Activated CD4-positive, alpha-beta T cell treated with anti-CD3 and anti-CD28 coated beads, Interleukin-2, amount 50 U/mL, for 4 hours (primary cell): Measurements from ENCODE around the gene FLACC1.
"Not testable (repeated sequence)": the region's sequence is repeated elsewhere in the genome, so short reads cannot be mapped to it uniquely, and the experiment has no call there.

Experiments
- DNase-seq, 2 experiments: peaks; one replicate each; pipeline ENCODE4 v3.0.0-alpha.2; 2020

The FLACC1 gene

DNA sequence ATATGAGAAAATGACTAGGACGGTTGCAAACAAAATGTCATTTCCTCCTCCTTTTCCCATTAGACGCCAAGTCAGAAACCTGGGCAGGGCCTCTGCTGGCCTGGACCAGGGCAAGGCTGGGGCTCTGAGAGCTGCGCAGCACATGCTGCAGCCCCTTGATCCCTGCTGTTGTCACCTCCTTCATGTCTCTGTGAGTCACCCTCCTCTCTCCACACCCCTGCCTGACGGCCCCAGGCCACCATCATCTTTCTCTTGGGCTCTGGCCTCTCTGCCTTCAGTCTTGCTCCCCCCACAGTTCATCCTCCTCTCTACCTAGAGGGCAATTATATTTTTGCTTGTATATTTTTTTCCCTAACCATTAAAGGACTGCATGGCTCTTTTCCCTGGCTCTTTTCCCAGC is 10.0 kb downstream of the FLACC1 start:
- no peak for DNase-seq

DNA sequence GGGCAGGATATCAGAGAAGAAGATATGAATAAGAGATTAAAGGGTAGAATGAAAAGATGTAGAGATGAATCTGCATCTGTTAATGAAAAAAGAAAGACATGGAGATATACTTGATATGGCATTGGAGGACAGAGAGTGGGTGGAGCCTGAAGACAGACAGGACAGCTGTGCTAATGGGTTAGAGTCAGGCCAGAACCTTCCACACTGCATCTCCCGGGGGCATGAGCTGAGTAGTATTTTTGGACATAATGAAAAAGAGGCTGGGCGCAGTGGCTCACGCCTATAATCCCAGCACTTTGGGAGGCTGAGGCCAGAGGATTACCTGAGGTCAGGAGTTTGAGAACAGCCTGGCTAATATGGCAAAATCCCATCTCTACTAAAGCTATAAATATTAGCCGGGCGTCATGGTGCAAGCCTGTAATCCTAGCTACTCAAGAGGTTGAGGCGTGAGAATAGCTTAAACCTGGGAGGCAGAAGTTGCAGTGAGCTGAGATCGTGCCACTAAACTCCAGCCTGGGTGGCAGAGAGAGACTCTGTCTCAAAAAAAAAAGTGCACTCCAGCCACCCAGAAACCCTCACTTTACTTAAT is 11.4 kb downstream of the FLACC1 start:
- no peak for DNase-seq

DNA sequence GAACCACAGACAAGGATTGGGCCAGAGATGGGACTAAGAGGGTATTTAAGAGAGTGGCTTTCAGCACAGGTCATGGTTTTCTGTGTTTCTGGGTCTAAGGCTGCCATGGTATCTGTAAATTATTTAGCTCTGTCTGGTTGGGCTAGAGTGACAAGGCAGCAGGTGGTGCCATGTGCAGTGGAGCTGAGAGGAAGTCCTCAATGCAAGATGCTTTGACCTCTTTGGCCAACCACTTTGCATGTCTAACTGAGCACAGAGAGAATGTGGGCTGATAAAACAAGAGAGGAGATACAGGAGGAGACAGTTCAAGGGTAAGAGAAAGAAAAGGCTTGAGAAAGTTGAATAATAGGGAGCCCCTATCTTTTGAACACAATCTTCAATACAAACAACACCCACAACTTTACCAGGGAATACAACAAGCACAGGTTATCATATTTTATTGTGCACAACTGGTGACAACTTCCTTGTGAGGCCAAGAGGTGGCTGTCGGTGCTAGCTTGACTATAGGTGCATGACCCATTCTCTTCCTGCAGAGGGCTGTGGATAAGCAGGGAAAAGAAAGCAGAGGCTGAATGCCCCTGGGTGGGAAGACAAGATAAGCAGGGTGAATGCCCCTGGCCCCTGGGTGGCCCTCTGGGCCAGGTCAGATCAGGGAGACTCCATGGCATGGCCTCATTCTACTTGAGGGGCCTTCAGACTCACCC is 12.3 kb downstream of the FLACC1 start:
- no peak for DNase-seq

DNA sequence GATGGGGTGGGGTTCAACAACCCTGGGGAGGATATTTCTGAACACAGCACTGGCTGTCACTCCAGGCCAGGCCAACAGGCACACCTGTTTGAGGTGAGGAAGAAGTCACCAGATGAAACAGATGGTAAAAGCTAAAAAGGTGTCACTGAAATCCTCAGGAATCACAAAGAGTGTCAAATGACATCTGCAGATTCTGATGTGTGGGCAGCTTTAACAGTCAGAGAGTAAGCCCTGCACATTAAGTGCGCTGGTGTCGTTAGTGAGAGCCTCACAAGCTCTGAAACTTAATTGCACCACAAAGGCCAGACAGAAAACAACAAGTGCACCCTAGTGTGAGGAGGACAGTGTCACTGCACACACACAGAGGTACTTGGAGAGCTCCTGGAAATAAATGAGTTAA is 13.6 kb downstream of the FLACC1 start:
- DNase-seq, result no peak

DNA sequence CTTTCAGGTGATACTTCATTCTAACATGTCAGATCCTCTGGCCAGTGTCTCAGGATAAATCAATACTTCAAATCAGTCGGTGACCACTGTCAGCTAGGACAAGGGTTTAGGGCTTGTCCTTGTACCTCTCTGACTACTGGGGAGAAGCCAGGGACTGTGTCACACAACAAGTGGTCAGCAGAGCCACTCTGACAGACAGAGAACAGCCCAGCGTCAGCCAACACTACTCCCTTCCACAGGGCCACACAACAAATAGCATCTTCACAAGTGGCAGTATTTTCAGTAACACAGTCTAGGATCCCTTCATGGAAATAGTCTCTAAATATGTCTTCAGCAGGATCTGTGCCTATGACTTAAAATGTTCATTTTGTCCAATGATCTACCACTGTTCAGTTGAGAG is 14.2 kb downstream of the FLACC1 start:
- DNase-seq, result no peak

DNA sequence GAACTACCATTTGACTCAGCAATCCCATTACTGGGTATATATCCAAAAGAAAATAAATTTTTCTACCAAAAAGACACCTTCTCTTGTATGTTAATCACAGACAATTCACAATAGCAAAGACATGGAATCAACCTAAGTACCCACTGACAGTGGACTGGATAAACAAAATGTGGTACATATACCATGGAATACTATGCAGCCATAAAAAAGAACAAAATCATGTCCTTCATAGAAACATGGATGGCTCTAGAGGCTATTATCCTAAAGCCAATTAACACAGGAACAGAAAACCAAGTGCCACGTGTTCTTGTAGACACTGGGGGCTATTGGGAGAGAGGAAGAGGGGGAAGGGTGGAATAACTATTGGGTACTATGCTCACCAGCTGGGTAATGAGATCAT is 27.7 kb downstream of the FLACC1 start:
- DNase-seq, result no peak

DNA sequence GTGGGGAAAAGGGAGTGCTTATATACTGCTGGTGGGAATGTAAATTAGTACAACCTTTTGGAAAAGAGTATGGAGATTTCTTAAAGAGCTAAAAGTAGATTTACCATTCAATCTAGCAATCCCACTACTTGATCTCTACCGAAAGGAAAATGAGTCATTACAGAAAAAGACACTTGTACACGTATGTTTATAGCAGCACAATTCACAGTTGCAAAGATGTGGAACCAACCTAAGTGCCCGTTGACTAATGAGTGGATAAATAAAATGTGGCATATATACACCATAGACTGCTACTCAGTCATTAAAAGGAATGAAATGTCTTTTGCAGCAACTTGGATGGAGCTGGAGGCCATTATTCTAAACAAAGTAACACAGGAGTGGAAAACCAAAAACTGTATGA is 29.5 kb downstream of the FLACC1 start:
- no peak for DNase-seq

DNA sequence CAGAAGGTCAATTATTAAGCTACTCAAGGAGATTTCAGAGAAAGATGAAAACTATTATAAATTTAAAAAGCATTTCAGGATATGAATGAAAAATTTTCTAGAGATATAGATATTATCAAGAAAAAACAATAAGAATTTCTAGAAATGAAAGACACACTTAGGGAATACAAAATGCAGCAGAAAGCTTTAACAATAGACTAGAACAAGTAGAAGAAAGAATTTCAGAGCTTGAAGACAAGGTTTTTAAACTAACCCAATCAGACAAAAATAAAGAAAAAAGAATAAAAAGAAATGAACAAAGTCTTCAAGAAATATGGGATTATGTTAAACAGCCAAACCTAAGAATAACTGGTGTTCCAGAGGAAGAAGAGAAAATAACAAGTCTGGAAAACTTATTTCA is 34.4 kb downstream of the FLACC1 start:
- DNase-seq, result no peak

DNA sequence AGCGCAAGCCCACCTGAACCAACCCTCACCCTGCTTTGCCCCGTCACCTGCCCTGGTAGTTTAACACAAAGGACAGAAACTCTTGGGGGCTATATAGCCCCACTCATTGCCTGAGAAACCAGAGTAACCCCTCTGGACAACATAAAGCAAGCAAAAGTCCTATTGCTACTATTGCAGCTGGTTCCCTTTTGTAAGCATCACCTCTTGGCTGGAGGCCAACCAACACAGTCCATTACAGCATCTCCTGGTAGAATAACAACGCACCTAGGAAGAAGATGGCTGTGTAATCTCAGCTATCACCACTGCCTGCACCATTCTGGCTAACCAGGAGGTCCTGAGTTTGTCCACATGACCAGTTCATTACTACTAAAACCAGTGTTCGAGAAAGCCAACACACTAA is 36.4 kb downstream of the FLACC1 start:
- no peak for DNase-seq

DNA sequence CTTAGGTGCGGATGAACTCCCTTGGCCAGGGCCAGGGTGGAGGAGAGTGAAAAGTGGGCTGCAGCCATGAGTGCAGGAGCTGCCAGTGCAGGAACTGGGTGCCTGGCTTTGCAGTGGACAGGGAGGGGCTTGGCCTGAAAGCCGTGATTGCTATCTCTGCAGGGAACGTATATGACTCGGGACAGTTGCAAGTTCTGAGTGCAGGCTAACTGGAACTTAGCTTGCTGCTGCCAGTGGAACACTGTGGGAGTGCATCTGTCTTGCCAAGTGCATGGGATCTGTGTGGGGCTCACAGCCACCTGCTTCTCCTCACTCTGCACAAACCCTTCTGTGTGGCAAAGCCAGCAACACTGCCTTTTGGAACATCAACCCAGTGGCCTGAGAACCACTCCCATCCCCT is 36.9 kb downstream of the FLACC1 start:
- no peak for DNase-seq

DNA sequence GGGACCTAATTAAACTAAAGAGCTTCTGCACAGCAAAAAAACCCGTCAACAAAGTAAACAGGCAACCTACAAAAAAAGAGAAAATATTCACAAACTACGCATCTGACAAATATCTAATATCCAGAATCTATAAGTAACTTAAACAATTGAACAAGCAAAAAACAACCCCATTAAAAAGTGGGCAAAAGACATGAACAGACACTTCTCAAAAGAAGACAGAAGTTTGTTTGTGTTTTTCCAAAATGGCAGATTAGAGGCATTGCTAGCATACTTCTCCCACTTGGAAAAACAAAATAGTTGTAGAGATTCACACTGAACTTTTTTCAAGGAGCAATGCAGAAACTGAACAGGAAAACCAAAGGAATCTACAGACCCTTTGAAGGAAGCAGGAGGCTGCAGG is 37.6 kb downstream of the FLACC1 start:
- no peak for DNase-seq

DNA sequence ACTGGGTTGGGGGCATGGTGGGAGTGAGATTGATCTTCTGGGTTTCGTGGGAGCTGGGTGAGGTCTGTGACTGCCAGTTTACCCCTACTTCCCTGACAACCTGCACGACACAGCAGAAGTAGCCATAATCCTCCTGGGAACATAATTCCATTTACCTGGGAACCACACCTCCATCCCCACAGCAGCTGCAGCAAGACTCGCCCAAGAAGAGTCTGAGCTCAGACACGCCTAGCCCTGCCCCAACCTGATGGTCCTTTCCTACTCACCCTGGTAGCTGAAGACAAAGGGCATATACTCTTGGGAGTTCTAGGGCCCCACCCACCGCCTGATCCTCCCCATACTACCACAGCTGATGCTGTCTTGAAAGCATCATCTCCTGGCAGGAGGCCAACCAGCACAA is 43.8 kb downstream of the FLACC1 start:
- no peak for DNase-seq

DNA sequence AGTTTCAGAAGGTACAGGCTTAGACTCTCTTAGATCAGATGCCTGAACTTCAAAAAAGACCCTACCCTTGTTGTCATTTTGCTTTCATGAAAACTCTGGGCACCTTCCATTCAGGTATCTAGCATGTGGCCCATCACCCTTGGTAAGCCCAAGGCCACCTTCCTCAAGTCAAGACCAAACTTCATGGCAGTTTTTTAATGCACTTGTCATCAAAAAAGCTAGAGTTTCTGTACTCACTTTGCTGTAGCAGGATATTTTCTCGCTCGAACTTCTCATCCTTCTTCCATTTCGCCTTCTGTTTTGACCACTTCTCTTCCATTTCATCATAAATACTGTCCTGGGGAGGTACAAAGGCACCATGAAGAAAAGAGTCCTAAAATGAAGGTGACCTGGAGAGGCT is 48.2 kb downstream of the FLACC1 start:
- no peak for DNase-seq

DNA sequence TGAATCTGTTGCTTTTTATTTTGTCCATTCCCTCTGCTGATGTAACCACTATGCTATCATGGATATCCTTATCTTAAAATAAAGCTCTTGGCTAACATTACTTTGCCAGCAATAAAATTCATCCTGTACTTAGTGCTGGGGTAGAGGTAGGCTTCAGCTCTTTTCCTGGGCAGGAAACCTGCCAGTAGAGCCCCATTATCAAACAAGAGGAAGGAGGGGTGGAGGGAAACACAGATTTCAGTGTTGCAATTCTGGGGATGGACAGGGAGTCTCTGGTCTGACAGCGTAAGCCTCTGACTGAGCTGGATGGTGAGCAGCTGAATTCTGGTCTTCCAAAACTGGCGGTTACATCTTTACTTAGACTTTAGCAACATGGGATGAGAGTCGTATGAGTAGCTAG is 49.3 kb downstream of the FLACC1 start:
- no peak for DNase-seq

DNA sequence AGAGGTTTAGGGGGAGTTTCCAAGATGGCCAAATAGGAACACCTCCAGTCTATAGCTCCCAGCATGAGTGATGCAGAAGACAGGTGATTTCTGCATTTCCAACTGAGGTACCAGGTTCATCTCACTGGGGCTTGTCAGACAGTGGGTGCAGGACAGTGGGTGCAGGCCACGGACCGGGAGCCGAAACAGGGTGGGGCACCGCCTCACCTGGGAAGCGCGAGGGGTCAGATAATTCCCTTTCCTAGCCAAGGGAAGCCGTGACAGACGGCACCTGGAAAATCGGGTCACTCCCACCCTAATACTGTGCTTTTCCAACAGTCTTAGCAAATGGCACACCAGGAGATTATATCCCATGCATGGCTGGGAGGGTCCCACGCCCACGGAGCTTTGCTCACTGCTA is 57.2 kb downstream of the FLACC1 start:
- not testable (repeated sequence) for DNase-seq

DNA sequence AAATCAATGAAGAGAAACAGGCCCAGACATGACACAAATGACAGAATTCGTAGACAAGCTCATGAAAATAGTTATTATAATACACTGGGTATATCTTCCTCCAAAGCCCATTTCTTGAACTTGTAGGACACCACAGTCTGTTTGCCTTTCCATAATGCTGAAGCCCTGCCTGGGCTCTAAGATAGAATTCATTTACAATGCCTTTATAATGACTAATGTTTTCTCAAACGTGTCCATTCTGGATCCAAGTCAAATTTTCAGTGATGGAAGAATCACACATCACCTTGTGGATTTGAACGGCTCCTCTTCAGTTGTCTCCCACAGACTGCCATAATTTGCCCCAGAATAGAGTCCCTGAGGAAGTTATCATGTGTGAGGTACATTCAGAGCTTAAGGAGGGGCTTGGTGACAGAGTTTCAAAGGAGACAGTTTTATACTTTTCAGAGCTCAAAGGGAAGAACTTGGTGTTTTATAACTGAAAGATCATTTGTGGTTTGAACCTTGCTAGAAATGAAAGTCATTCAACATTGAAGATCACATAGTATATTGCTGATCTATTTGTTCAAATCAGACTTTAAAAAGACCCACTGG is 58.6 kb downstream of the FLACC1 start:
- DNase-seq, result no peak

DNA sequence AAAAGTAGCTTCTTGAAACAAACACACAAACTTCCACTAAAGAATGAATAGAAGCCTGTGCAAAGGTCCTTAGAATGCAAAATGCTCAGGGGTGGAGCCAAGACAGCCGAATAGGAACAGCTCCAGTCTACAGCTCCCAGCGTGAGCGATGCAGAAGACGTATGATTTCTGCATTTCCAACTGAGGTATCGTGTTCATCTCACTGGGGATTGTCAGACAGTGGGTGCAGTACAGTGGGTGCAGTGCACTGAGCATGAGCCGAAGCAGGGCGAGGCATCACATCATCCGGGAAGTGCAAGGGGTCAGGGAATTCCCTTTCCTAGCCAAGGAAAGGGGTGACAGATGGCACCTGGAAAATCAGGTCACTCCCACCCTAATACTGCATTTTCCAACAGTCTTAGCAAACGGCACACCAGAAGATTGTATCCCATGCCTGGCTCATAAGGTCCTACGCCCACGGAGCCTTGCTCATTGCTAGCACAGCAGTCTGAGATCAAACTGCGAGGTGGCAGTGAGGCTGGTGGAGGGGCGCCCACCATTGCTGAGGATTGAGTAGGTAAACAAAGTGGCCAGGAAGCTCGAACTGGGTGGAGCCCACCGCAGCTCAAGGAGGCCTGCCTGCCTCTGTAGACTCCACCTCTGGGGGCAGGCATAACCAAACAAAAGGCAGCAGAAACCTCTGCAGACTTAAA is 66.5 kb downstream of the FLACC1 start:
- not testable (repeated sequence) for DNase-seq

DNA sequence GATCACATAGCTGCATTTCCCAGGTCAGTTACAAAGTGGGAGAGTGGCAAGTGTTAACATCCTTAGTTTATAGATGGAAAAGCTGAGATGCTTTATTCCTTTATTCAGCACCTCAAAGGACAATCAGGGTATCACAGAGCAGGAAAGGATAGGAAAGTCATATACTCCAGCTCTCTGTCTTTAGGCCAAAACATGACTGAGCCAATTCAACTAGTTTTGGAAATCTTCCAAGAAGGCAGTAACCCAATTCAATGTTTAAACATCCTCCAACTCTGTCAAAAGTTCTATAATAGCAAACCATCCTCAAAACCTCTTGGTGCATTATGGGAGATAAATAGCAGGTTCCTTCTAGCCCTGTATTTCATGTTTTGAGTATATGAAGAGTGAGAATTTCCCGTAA is 71.6 kb downstream of the FLACC1 start:
- no peak for DNase-seq

DNA sequence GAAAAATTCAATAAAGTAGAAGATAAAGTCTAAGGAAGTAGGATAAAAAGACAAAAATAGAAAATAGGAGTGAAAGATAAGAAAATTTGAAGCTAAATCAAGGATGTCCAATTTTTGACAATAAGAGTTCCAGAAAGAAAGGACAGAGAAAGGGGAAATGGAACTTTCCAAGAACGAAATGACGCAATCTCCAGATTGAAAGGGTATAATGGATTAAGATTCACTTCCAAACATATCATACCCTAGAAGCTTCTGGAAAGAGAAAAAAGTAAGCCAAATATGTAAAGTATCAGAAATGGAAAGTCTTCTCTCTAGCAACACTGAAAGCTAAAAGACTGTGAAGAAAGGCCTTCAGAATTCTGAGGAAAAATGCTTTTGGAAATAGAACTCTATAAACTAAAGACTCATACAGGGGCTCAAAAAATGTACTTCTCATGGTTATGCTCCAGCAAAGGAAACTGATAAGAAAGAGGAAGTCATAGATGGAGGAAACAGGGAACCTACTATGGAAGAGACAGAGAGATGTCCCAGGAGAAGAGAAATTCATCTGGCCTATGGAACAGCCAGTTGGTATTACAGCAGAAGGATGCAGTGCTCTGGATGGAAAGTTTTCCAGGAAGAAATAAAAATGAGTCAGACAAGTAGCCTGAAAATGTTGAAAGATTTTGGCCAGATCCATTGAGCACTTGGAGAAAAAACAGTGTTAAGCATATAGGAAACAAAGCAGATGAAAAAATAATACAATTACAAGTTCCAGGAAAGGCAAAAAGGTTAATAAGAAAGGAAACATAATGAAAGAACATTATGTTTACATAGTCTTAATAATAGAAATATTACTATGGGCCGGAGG is 76.7 kb downstream of the FLACC1 start:
- DNase-seq, result no peak

DNA sequence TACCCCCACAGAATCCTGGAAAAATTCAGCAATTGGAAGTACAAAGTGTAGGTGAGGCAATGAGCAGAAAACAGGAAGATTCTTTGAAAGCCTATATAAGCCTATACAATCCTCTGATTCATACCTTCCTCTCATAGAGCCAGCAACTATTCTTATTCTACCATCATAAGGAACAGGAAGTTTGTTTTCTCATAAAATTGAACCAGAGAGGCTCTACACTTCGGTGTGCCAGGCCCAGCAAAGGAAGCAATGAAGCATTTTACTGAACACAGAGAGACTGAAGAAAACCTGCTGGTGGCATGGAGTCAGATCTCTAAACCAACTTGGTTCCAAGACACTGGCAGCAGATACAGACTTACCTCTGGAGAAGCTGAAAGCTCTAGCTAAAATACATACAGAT is 78.1 kb downstream of the FLACC1 start:
- DNase-seq, result no peak

DNA sequence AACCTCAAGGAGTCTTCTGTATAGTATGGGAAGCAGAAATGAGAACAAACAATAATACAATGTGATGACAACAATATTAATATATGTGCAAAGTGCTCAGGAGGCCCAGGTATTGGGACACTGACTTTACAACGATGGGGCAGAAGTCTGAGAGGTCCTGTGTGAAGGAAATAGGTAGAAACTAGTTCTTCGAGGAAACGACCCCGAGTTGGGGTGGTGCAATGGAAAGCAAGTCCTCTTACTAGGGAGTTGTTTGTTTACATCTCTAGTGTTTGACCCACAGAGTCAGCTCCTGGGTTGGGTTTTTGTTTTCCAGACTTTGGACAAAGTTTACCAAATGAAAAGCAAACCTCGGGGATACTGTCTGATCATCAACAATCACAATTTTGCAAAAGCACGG is 80.6 kb downstream of the FLACC1 start:
- no peak for DNase-seq

DNA sequence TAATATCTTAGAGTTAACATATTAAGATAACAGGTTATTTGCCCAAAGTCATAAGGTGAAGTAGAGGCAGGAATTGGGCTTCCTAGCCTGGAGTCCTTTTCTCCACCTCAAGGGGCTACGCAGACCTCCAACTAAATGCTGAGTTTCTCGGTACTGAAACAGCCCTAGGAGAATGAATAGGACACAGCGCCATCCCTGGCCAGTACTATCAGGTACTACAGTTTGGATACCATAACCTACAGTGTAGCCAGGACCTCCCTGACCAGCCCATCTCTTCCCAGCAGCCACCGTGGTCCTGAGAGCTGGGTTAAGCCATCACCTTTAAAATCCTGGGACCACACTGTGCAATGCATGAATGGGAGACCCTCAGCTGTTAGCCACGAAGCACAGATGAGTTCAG is 81.2 kb downstream of the FLACC1 start:
- DNase-seq, result no peak

DNA sequence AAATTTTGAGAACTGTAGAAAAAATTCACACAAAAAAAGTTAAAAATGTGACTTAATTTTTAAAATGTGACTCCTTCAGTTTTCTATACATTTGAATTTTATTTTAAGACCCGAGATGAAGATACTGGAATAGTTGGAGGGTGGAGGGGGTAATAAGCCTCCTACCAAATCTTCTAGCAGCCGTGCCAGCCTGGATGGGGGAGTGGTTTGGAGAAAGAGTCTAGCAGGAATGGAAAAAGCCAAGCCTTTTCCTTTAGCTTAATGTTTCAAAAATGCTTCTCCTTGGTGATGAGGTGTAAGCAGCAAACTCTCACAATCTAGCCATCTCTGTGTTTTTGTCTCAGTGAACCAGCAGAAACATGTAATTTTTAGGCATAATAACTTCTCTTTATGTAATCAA is 82.1 kb downstream of the FLACC1 start:
- DNase-seq, result no peak
